GM21576 (cell line): ENCODE results near the gene C1GALT1C1L.
"Not testable (repeated sequence)": the region's sequence is repeated elsewhere in the genome, so short reads cannot be mapped to it uniquely, and the experiment has no call there.

Experiments
- ATAC-seq: cut with Tn5 transposase; IDR thresholded peaks from one replicate; pipeline ENCODE4 v1.9.1; 2021; ENCODE audit warnings: mild to moderate bottlenecking, moderate library complexity; ENCODE audit not compliant: unreplicated experiment

C1GALT1C1L gene

GRCh38 chr2:43657241-43657640 is 19.0 kb downstream of the C1GALT1C1L start:
- no peak for ATAC-seq

GRCh38 chr2:43653506-43653905 is 22.7 kb downstream of the C1GALT1C1L start:
- ATAC-seq = no peak

DNA sequence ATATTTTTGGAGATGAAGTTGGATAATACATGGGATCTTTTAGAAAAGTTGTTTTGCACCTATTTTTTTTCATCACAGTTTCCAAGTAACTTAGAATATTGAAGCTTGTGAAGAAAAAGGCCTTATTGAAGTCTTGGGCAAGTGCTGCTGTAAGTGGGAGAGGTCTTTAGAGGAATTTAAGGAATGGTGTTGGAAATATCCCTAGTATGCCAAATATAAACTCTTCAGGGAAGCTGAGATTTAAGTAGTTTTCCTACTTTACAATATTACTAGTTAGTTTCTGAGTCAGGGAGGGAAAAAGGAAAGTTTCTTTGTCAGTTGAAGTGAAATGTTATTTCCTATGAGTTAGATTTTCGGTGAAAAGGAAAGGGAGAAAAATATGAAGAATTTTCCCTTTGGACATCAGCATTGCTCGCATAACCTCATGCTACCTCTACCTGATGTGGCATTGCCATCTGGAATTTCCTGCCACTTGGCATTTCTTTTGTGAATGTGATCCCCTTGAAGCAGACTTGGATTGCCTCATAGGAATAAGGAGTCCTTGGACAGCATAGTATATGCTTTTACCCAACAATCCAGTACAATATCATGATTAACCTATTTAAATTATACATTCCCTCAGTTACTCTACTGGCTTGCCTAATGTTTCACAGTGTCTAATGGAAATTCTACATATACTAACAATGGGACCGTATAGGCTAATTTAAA is 27.1 kb downstream of the C1GALT1C1L start:
- ATAC-seq = no peak

GRCh38 chr2:43643680-43644079 is 32.5 kb downstream of the C1GALT1C1L start:
- ATAC-seq = no peak

- no peak for ATAC-seq
Observed at GRCh38 chr2:43642363-43642762, 33.9 kb downstream of the C1GALT1C1L start.

DNA sequence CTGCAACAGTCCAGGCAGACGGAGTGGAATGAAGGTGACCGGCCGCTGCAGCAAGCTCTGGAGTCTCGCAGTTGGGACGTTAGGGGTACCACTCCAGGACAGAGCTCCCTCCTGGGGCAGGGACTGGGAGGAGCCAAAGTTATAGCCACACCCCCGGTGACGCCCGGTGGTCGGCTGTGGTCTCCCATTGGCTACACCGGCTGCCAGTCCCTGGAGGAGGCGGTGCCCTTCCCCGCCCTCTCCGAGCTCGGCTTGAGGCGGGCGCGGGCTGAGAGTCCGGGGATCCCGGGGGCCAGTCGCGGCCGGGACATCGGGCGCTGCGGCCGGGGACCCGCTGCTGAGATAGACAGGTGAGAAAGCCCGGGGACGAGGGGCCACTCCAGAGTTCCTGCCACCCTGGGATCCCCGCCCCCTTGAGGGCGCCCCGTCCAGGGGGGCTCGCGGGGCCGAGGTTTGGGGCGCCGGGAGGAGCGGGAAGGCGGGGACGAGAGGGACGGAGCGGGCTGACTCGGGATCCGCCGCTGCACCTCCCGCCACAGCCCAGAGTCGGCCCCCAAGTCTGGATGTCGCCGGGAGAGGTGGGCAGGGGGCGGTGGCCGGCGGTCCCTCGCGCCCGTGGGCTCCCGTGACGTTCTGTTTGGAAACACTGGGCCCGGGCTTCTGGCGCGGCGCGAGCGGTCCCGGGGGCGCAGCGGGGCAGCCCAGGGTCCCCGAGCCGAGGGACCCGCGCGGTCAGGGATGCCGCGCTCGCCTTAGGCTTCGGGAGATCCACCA is 39.0 kb downstream of the C1GALT1C1L start, which contains the start of gene PLEKHH2:
PLEKHH2 (plus strand) TSS at position 231 of the 774 bp plus-strand sequence. CDS start 7,414 bp downstream, outside the sequence.
- ATAC-seq = peak; percentile 100

DNA sequence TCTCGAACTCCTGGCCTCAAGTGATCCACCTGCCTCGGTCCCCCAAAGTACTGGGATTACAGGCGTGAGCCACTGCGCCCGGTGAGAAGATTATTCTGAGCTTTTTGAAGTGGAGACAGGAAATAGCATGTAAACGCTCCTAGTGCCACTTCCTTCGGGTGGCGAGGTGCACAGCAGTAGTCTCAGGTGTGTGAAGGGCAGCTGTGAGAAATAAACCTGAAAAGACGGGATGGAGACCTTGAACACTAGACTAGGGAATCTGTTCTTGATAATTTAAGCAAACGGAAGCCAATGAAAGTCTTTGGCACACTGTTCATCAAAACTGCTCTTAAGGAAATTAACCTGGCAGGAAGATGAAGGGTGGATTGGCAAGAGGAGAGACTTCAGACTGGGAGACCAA is 39.6 kb downstream of the C1GALT1C1L start:
- no peak for ATAC-seq

DNA sequence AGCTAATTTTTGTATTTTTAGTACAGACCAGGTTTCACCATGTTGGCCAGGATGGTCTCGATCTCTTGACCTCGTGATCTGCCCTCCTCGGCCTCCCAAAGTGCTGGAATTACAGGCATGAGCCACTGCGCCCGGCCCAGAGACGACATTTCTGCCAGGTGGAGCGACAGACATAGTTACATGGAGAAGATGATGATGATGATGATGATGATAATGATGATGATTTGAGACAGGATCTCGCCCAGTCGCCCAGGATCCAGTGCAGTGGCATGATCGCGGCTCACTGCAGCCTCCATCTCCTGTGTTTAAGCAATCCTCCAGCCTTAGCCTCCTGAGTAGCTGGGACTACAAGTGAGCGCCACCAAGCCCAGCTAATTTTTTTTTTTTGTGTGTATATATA is 40.1 kb downstream of the C1GALT1C1L start:
- ATAC-seq = not testable (repeated sequence)

- no peak for ATAC-seq
Observed at GRCh38 chr2:43634604-43635306, 41.5 kb downstream of the C1GALT1C1L start.

DNA sequence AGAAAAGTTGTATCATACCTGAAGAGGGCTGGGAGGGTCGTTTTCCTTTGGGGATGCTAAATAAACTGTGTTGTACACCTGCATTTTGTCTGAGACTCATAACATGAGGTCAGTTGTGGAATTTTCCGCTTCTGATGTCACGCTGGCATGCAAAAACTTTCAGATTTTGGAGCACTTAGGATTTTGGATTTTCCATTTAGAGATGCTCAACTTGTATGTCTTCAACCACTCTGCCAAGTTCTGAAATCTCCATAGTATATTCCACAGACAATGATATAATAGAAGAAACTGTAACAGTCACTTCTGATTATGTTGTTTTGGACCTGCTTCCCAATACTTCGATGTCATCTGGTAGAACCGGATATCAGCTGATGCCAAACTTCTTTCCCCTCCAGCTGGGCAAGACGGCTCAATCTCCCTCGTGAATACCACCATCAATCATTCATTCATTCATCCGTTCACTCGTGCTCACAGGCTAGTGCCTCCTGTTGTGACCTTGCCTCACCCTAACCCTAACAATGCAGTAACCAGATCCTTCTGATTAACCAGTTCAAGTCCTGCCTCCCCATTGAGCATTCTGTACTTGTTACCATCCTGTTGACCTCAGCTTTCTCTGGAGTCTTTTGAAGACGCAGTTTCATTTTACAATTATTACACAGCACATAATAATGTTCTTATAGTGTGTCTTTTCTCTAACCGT is 44.5 kb downstream of the C1GALT1C1L start:
- ATAC-seq = no peak
